HG03039 (cell line): ENCODE results near the gene SLC25A25.
"Not testable (repeated sequence)": the region's sequence is repeated elsewhere in the genome, so short reads cannot be mapped to it uniquely, and the experiment has no call there.

Experiments
- ATAC-seq: cut with Tn5 transposase; IDR thresholded peaks from one replicate; pipeline ENCODE4 v1.9.1; 2021; ENCODE audit warnings: mild to moderate bottlenecking, moderate library complexity; ENCODE audit not compliant: unreplicated experiment

The SLC25A25 gene

GRCh38 chr9:128108269-128109049 lies 40.4 kb downstream of the SLC25A25 start:
- ATAC-seq = no peak

DNA sequence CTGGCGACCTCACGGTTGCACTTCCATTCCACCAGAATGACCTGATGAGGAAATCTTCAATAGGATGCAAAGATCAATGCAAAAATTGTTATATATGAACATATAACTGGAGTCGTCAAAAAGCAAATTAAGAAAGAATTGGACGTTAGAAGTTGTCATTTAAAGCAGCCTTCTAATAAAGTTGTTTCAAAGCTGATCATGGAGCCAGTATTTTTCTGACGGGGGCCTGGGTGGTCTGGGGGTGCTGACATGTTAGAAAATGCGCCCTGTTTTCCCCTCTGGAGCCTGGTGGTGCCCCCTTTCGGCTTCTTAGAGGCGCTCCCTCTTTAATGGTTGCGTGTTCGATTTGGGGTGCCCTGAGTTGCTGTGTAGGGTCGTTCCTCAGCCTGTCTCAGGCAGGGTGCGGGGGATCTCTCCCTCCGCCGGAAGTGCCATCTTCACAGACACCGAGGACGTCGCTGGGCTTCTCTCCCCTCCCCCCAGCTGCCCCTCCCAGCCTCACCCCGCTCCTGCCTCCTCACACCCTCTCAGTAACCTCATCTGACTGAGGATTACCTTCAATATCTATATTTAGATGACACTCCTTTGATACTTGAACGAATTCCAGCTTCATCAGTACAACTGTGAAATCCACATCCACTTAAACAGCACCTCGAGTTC lies 41.1 kb downstream of the SLC25A25 start:
- ATAC-seq = no peak

- not testable (repeated sequence) for ATAC-seq
Observed at GRCh38 chr9:128111726-128112125, 43.7 kb downstream of the SLC25A25 start.

DNA sequence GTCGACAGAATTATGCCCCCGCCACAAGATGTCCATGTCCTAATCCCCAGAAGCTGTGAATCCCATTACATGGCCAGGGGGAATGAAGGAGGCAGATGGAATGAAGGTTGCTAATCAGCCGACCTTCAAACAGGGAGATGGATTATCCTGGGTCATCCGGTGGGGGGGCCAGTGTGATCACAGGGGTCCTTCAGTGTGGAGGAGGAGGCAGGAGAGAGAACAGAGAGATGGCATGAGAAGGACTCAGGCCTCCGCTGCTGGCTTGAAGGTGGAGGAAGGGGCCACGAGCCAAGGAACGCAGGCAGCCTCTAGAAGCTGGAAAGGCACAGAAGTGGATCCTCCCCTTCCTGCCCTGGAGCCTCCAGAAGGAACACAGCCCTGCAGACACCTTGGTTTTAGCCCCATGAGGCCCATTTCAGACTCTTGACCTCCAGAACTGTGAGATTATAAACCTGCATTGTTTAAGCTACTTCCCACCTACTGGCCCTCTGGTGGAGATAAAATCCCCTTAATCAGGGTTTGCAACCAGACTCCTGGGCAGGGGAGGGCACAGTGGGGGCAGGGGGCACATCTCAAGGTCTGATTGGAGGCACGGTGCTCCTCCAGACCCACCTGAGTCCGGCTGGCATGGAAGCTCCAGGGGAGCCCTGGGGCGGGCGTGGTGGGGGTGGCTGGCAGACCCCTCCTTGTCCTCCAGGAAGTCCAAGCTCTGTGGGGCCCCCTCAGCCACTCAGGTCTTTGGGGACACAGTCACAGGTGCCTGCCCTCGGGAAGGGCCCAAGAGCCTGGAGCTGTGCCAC lies 45.7 kb downstream of the SLC25A25 start:
- no peak for ATAC-seq

DNA sequence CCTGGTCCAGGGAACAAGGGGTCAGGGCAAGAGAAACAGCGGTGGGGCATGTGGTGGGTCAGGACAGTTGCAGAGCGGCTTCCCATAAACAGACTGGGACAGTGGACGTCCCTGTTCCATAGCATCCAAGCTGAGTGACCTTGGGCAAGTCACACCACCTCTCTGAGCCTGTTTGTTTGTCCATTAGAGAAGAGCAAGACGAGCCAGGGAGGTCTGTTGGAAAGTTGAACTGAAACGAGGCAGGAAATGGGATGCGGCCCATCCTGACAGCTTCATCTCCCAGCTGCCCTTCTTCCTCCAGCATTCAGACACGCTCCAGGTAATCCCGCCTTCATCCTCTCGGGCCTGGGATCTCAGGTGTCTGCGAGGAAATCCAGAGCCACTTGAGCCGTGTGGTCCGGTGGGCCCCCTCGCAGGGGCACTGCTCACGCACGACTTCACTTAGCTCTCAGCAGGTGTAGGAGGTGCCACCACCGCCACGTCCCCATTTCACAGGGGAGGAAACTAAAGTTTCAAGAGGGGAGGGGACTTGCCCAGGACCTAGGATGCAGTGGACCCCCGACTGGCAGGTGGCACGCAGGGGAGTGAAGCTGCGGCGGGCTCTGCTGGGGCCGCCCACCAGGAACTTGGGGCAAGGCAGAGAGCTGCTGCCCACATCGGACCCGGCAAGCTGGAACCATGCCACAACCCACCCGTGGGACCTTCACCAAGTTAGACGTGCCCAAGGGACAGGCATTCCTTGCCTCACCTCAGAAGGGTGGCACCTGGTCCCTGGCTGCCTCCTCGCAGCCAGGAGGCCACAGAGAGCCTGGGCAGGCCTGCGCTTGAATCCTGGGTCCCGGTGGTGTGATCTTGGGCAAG lies 46.5 kb downstream of the SLC25A25 start:
- ATAC-seq = no peak

DNA sequence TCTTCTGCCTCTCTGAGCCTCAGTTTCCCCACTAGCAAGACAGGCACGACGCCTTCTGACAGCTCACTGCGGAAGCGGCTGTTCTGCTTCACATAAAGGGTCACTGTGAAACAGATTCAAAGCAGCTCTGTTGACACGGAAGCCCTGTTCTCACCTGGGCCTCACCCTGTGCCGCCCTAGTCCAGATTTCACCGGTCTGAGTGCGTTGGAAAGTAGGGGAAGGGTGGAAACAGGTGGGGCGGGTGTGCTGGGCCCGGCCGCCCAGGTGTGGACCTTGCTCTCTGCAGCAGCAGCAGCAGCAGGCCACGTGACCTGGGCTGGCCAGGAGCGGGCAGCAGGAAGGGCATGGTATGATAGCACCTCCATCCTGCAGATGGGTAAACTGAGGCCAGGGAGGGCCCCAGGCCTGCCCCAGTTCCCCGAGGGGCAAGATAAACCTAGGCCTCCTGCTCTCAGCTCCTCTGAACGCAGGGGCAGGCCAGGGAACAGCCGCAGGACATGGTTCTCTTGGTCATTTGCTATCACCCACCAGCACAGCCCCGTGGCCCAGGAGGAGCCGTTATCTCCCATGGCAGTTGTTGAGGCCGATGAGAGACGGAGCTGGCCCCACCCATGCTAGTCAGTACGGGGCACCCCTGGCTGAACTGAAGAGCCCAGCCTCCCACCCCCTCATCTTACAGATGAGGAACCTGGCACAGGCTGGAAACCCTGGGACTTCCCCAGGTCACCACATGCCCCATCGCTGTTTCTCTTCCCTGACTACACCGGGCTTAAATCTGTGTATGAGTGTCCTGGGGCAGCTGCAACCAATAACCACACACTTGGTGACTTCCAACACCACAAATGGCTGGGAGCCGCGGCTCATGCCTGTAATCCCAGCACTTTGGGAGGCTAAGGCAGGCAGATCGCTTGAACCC lies 47.4 kb downstream of the SLC25A25 start:
- ATAC-seq = no peak

DNA sequence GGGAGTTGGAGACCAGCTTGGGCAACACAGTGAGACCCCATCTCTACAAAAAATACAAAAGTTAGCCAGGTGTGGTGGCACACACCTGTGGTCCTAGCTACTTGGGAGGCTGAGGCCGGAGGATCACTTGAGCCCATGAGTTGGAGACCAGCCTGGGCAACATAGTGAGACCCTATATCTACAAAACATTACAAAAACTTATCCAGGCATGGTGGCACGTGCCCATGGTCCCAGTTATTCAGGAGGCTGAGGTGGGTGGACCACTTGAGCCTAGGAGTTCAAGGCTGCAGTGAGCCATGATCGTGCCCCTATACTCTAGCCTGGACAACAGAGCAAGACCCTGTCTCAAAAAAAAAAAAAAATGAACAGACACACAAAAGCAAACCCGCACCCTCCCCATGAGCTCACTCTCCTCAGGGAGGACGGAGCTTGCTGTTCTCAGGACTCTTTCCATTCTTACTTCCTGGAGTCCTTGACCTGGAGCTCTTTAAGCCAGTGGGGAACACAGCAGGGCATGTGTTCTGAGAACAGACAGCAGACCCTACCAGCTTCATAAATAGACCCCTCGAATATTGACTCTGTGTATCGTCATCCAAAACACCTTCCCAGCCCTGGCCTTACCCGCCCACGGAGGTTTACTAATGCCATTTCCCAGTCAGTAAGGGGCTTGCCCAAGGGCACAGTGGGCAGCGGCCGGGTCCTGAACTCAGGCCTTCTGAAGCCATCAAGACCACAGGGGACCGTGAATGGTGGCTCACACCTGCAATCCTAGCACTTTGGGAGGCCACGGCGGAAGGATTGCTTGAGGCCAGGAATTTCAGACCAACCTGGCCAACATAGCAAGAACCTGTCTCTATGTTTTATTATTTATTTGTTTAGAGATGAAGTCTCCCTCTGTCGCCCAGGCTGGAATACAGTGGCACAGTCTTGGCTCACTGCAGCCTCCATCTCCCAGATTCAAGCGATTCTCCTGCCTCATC lies 48.4 kb downstream of the SLC25A25 start:
- ATAC-seq = no peak

DNA sequence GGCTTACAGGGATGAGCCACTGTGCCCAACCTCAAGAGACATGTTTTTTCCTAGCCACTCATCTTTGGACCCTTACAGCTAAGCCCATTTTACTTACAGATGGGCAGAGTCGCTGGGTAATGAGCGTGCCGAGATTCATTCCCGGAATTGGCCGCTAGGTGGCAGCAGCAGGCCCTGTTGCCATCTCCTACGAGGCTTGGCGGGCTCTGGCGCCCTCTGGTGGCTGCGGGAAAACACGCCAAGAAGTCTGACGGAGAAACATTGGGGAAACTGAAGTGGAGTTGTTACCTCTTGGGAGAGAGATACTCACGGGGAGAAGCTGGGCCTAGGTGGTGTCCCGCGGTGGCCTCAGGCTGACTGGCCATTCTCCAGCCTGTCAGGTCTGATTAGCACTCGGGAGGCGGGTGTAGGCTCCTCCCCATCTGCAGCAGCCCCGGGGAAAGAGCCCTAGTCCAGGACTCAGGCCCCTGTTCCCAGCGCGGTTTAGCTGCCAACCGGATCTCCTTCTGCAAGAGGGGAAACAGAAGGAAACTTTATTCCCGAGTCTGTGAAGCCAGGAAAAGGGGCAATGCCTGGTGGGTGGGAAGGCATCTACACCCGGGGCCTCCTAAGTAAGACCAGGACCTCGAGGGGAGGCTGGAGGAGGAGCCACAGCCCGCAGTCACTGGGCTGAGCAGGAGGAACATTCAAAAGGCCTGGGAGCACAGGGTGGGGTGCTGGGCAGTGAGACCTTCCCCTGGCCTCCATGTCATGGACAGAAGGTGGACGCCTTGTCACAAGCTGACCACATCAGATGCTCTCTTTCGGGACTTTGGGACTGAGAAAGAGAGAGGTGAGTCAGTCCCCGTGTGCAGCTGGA lies 49.8 kb downstream of the SLC25A25 start:
- ATAC-seq = no peak

DNA sequence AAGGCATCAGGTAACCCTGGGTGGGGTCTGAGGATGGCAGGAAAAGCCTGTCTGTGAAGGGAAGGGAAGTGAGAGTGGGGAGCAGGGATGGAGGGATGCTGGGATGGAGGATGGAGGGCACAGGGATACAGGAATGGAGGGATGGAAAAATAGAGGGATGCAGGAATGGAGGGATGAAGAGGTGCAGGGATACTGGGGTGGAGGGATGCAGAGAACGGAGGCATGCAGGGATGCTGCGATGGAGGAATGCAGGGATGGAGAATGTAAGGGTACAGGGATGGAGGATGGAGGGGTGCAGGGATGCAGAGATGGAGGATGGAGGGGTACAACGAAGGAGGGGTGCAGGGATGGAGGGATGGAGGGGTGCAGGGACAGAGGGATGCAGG lies 50.4 kb downstream of the SLC25A25 start:
- no peak for ATAC-seq

- ATAC-seq = no peak
Observed at GRCh38 chr9:128118971-128119665, 51.1 kb downstream of the SLC25A25 start.

DNA sequence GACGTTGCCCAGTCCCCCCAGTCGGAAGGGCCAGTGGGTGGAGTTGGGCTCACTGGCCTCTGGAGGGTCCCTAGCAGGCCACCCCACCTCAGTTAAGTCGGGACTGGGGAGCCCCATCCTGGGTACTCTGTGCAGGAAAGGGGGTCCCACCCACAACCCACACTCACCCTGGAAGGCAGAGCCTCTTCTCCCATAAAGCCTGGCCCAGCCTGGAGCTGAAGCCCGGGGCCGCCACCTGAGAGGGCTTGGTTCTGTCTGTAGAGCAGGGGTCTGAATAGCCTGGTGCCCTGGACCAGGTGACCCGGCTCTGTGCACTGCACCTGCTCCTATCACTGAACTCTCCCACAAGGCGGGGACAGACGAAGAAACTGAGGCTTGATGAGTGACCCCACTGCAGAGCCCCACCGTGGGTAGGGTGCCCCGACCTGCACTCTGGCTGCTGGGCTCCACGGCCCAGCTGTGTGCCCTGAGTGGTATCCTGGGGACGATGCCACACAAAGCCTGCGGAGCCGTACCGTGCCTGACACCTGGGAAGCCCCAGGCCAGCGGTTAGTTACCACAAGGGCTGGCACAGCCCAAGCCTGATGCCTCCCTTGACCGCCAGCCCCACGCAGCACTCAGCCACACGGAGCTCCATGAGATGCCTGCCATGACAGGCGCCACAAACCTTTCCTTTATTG lies 52.2 kb downstream of the SLC25A25 start:
- ATAC-seq = no peak

- ATAC-seq = no peak
Observed at GRCh38 chr9:128120741-128121465, 52.9 kb downstream of the SLC25A25 start.

DNA sequence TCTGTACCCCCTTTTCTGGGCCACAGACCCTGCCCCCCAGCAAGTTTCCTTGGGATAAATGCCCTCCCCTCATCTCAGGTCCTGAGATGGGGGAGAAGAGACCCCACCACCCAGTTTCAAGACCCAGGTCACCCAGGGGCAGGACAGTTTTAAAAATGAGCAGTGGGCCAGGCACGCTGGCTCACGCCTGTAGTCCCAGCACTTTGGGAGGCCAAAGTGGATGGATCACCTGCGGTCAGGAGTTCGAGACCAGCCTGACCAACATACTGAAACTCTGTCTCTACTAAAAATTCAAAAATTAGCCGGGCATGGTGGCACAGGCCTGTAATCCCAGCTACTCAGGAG lies 53.4 kb downstream of the SLC25A25 start:
- no peak for ATAC-seq

DNA sequence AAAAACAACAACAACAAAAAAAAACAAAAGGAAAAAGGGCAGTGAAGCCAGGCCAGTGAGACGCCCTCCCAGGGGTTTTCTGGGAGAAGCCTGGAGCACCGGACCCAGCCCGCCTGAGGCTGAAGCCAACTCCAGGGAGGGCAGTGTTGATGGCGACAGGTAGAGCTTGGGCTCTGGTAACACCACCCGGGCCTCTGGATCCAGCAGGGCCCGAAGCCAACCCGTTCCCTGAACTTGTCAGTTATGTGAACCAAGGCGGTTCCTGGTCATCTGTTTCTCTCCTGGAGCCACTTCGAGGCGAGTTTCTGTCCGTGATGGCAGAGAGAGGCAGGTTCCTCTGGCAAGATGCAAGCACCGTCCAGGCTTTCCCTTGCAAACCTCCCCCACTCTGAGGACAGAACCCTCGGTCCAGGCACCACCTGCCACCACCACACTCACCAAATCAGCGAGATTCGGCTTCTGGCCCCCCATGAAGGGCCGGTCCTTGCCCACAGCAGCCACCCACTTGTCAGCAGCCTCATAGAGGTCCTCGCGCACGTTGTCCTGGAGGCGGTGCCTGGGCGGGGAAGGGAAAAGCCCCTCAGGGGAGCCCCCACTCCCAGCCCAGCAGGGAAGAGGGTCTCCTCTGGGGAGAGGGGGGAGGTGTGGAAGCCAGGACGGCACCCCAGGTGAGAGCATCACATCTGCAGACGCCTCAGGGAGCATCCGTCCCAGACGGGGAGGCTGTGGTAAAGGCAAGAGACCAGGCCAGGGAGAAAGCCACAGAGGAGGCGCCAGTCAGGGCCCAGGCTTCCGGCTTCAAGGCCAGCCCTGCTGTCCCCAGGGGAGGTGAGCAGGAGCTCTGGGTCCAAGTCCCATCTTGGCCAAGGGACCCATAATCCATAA lies 54.1 kb downstream of the SLC25A25 start:
- no peak for ATAC-seq

DNA sequence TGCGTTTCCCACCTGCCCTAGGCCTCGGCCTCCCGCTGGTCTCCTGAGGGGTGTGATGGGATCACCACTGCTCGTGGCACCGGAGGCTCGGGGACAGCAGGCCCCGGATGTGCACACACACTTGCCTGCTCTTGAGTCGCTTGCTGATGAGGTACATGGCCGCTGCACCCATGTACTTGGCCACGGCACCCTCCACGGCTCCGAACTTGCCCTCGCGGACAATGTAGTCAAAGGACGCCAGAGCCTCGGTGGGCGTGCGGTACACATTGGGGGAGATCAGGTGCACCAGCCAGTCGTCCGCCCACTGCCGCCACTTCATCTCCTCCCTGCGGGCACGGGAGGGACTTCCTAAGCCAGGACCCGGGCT lies 54.8 kb downstream of the SLC25A25 start:
- ATAC-seq = no peak
